K562 (cell line): ENCODE data around the gene MIDN.

ENCODE experiments used
- HMG20B ChIP-seq: fragments of 250-450 bp; sonication (Bioruptor Pico); IDR thresholded peaks from 2 replicates; pipeline ENCODE4 v1.5.0; 2021; ENCODE audit warnings: mild to moderate bottlenecking
- LARP7 ChIP-seq: fragments of 450-650 bp; IDR thresholded peaks from 2 replicates; pipeline ENCODE4 v1.6.1; 2016
- NCOR1 ChIP-seq: fragments of 450-650 bp; IDR thresholded peaks from 2 replicates; pipeline ENCODE4 v1.6.1; 2016; ENCODE audit warnings: mild to moderate bottlenecking, moderate library complexity
- SP1 ChIP-seq: sonication (generic); formaldehyde crosslinking; IDR thresholded peaks from 2 replicates; pipeline ENCODE4 v1.8.1; 2022; ENCODE audit warnings: mild to moderate bottlenecking, missing genetic modification reagents
- TF ChIP-seq, protein P1 (sequence below), 3 experiments: IDR thresholded peaks in 2 of 3; conservative IDR thresholded peaks in 1 of 3; 2 replicates each; pipeline ENCODE4 v1.5.1; 2011 to 2012; ENCODE audit warnings: low read length in 3 of 3, mild to moderate bottlenecking in 3 of 3, control low read depth in 2 of 3, improper control_type of control experiment in 1 of 3, inconsistent platforms in 1 of 3, low read depth in 1 of 3, mixed read lengths in 1 of 3, moderate library complexity in 1 of 3; ENCODE audit not compliant: insufficient read depth in 2 of 3
- TF ChIP-seq, protein P2 (sequence below), 2 experiments: fragments of 450-650 bp in 1 of 2; sonication (generic) in 1 of 2; formaldehyde crosslinking in 1 of 2; IDR thresholded peaks; 2 replicates each; pipeline versions ENCODE4 v1.7.1 to v1.9.0; 2016 to 2022; ENCODE audit warnings: inconsistent platforms in 1 of 2, mild to moderate bottlenecking in 1 of 2, missing genetic modification reagents in 1 of 2

DNA sequence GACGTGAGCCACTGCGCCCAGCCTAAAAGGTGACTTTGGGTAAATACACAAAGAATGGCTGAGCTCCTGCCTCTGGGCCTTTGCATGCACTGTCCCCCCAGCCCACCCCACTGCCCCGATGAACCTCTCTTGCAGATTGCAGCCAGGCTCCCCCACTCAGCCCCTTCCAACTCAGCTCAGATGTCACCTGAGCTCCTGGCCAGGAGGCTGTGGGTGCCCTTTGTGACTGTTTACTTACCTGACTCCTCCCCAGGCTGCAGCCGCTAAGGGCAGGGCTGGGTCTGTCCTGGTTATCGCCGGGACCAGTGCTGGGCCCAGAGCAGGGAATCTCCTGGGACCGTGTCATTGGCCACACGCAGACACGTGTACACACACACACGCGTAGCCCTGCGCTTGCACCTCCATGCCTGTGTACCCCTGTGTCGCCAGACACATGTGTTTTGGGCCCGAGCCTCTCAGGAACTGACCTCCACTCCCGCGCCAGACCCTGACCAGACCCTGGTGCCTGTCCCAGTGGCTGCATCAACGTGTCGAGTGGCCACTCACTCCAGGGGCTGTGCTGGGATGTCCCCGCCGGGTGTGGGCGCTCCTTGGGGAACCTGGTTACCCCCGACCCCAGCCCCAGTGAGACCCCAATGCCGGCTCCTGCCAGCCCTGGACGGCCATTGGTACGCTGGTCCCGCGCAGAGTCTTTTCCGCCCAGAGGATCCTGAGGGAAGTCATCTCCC, 56.0 kb downstream of the MIDN start:
- TF ChIP-seq, protein P1, sequence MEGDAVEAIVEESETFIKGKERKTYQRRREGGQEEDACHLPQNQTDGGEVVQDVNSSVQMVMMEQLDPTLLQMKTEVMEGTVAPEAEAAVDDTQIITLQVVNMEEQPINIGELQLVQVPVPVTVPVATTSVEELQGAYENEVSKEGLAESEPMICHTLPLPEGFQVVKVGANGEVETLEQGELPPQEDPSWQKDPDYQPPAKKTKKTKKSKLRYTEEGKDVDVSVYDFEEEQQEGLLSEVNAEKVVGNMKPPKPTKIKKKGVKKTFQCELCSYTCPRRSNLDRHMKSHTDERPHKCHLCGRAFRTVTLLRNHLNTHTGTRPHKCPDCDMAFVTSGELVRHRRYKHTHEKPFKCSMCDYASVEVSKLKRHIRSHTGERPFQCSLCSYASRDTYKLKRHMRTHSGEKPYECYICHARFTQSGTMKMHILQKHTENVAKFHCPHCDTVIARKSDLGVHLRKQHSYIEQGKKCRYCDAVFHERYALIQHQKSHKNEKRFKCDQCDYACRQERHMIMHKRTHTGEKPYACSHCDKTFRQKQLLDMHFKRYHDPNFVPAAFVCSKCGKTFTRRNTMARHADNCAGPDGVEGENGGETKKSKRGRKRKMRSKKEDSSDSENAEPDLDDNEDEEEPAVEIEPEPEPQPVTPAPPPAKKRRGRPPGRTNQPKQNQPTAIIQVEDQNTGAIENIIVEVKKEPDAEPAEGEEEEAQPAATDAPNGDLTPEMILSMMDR (IDR thresholded peaks at IDR 0.05 in 2 of 3, conservative IDR thresholded peaks at IDR 0.05 in 1 of 3; ENCODE audit: insufficient read depth in 2 of 3, low read depth in 1 of 3, low read length in 3 of 3), result no peak
- TF ChIP-seq SP1 (CRISPR knock-in tag), result no peak
- TF ChIP-seq LARP7, result no peak
- TF ChIP-seq HMG20B, result no peak
- TF ChIP-seq NCOR1, result no peak
- TF ChIP-seq, protein P2, sequence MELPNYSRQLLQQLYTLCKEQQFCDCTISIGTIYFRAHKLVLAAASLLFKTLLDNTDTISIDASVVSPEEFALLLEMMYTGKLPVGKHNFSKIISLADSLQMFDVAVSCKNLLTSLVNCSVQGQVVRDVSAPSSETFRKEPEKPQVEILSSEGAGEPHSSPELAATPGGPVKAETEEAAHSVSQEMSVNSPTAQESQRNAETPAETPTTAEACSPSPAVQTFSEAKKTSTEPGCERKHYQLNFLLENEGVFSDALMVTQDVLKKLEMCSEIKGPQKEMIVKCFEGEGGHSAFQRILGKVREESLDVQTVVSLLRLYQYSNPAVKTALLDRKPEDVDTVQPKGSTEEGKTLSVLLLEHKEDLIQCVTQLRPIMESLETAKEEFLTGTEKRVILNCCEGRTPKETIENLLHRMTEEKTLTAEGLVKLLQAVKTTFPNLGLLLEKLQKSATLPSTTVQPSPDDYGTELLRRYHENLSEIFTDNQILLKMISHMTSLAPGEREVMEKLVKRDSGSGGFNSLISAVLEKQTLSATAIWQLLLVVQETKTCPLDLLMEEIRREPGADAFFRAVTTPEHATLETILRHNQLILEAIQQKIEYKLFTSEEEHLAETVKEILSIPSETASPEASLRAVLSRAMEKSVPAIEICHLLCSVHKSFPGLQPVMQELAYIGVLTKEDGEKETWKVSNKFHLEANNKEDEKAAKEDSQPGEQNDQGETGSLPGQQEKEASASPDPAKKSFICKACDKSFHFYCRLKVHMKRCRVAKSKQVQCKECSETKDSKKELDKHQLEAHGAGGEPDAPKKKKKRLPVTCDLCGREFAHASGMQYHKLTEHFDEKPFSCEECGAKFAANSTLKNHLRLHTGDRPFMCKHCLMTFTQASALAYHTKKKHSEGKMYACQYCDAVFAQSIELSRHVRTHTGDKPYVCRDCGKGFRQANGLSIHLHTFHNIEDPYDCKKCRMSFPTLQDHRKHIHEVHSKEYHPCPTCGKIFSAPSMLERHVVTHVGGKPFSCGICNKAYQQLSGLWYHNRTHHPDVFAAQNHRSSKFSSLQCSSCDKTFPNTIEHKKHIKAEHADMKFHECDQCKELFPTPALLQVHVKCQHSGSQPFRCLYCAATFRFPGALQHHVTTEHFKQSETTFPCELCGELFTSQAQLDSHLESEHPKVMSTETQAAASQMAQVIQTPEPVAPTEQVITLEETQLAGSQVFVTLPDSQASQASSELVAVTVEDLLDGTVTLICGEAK (IDR thresholded peaks at IDR 0.05), result no peak
- TF ChIP-seq, protein P2 (CRISPR knock-in tag; IDR thresholded peaks at IDR 0.05), result no peak
